ENCODE results near the gene HDAC9.

Gene HDAC9

DNA sequence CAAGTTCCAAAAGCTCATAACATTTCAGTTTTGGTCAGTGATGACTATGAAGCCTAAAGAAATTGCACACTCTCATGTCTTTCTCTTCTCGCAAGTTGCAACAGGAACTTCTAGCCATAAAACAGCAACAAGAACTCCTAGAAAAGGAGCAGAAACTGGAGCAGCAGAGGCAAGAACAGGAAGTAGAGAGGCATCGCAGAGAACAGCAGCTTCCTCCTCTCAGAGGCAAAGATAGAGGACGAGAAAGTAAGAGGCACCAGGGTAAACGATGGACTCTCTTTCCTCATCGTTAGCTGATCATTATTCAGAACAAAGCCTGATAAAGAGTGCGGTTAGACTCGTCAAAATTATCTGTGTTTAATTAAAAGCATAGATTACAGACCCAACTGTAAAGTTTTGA is 94.7 kb downstream of the HDAC9 start:
- H3K27ac ChIP-seq (ENCODE audit: low read length) = no peak overlapping the region
- no peak overlapping the region for H3K4me3 ChIP-seq (ENCODE audit: low read length in 2 of 2)
- H3K9me3 ChIP-seq (ENCODE audit: control insufficient read depth in 2 of 2, low read length in 2 of 2) = no peaks in the 10 kb centered on the region
- no peaks in the 10 kb centered on the region for H3K27me3 ChIP-seq (ENCODE audit: control insufficient read depth in 1 of 2, insufficient read depth in 2 of 2, low read length in 2 of 2)
- H3K4me1 ChIP-seq (ENCODE audit: control insufficient read depth, insufficient read depth, low read length) = no peaks in the 10 kb centered on the region
- no peaks in the 10 kb centered on the region for H3K36me3 ChIP-seq (ENCODE audit: control insufficient read depth in 2 of 2, insufficient read depth in 2 of 2, low read length in 2 of 2)
- H3K9ac ChIP-seq (ENCODE audit: low read length in 2 of 2) = no peak overlapping the region

GRCh38 chr7:18590744-18591340 is 95.3 kb downstream of the HDAC9 start:
- Histone ChIP-seq H3K9me3 (ENCODE audit: control insufficient read depth in 2 of 2, low read length in 2 of 2) (no peaks in the 10 kb centered on the region), H3K27ac (ENCODE audit: low read length) (no peak overlapping the region), H3K4me1 (ENCODE audit: control insufficient read depth, insufficient read depth, low read length) (no peaks in the 10 kb centered on the region), H3K27me3 (ENCODE audit: control insufficient read depth in 1 of 2, insufficient read depth in 2 of 2, low read length in 2 of 2) (no peaks in the 10 kb centered on the region), H3K9ac (ENCODE audit: low read length in 2 of 2) (no peak overlapping the region), H3K4me3 (ENCODE audit: low read length in 2 of 2) (no peak overlapping the region), H3K36me3 (ENCODE audit: control insufficient read depth in 2 of 2, insufficient read depth in 2 of 2, low read length in 2 of 2) (no peaks in the 10 kb centered on the region)

- H3K9ac ChIP-seq (ENCODE audit: low read length in 2 of 2) = no peak overlapping the region
- H3K4me1 ChIP-seq (ENCODE audit: control insufficient read depth, insufficient read depth, low read length) = no peaks in the 10 kb centered on the region
- no peak overlapping the region for H3K4me3 ChIP-seq (ENCODE audit: low read length in 2 of 2)
- H3K36me3 ChIP-seq (ENCODE audit: control insufficient read depth in 2 of 2, insufficient read depth in 2 of 2, low read length in 2 of 2) = no peaks in the 10 kb centered on the region
- no peaks in the 10 kb centered on the region for H3K9me3 ChIP-seq (ENCODE audit: control insufficient read depth in 2 of 2, low read length in 2 of 2)
- no peak overlapping the region for H3K27ac ChIP-seq (ENCODE audit: low read length)
- no peaks in the 10 kb centered on the region for H3K27me3 ChIP-seq (ENCODE audit: control insufficient read depth in 1 of 2, insufficient read depth in 2 of 2, low read length in 2 of 2)
These were observed 98.2 kb downstream of the HDAC9 start for GRCh38 chr7:18593602-18594279.

DNA sequence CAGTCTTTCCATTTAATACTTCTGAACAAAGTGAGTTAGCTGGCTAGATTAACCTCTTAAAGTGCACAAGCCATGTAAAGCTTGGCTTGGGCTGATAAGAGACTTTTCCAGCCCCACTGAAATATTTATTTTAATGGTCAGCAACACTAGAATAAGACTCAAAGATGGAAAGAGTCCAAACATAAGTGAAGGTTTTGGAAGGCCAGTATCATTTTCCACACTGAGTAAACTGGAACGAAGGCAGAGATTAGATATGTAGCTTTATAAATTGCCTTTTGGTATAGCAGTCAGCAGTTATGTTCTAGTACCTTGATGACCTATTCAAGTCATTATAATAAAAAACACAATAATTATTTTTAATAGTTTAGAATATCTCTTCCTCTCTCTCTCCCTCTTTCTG is 102.2 kb downstream of the HDAC9 start:
- Histone ChIP-seq H3K27me3 (ENCODE audit: control insufficient read depth in 1 of 2, insufficient read depth in 2 of 2, low read length in 2 of 2) (no peaks in the 10 kb centered on the region), H3K27ac (ENCODE audit: low read length) (no peak overlapping the region), H3K36me3 (ENCODE audit: control insufficient read depth in 2 of 2, insufficient read depth in 2 of 2, low read length in 2 of 2) (no peaks in the 10 kb centered on the region)

DNA sequence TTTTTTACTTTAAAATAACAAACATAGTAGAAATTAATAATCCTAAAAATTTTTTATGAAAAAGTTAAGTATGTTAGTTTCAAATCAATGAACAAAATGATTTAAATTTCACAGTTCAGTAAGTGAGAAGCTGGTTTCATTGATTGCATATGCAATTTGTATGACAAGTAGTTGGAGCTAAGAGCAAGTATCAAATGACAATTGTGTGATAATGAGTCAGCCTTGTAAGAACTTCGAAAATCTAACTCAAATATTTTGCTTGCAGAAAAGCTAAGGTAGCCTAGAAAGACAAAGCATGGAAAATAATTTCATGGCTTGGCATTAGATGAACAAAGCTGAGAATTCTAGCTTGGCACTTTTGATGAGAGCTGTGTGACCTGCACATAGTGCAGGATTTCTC is 111.5 kb downstream of the HDAC9 start:
- Histone ChIP-seq H3K4me3 (ENCODE audit: low read length in 2 of 2) (no peak overlapping the region), H3K4me1 (ENCODE audit: control insufficient read depth, insufficient read depth, low read length) (no peaks in the 10 kb centered on the region), H3K27me3 (ENCODE audit: control insufficient read depth in 1 of 2, insufficient read depth in 2 of 2, low read length in 2 of 2) (no peaks in the 10 kb centered on the region), H3K9ac (ENCODE audit: low read length in 2 of 2) (no peak overlapping the region), H3K36me3 (ENCODE audit: control insufficient read depth in 2 of 2, insufficient read depth in 2 of 2, low read length in 2 of 2) (no peaks in the 10 kb centered on the region), H3K9me3 (ENCODE audit: control insufficient read depth in 2 of 2, low read length in 2 of 2) (peaks cover 0 to 14% of the 10 kb centered on the region in 2 donors), H3K27ac (ENCODE audit: low read length) (no peak overlapping the region)

More for the DNA sequence above, 102.2 kb downstream of the HDAC9 start:
- no peak overlapping the region for H3K4me3 ChIP-seq (ENCODE audit: low read length in 2 of 2)
- H3K4me1 ChIP-seq (ENCODE audit: control insufficient read depth, insufficient read depth, low read length) = no peaks in the 10 kb centered on the region
- no peak overlapping the region for H3K9ac ChIP-seq (ENCODE audit: low read length in 2 of 2)
- H3K9me3 ChIP-seq (ENCODE audit: control insufficient read depth in 2 of 2, low read length in 2 of 2) = peaks cover 3 to 5% of the 10 kb centered on the region in 2 donors

DNA sequence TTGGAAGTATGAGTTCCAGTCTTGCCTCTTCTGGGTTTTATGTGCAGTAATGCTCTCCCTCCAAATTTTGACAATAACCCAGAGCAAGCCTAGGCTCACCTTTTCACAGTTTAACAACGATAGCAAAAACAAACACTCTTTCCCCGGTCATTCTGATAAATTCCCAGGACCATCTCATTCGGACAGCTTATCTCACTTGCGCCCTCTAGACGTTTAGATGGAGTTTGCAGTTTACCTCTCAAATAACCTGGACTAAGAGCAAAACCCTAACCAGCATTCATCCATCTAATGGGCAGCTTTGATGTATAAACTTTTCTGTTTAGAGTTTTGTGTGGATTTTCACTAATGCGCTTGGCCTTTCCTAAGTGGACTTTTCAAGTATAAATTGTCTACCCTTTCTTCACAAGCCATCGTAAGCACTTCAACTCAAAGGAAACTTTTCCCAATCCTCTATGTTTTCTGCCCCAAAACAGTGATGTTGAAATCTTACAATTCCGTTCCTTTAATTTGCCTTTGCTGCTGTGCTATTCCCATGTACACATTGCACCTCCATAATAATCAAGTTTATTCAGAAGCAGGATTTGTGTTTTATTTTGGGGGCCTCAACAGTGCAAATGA is 114.9 kb downstream of the HDAC9 start:
- Histone ChIP-seq H3K9ac (ENCODE audit: low read length in 2 of 2) (no peak overlapping the region), H3K9me3 (ENCODE audit: control insufficient read depth in 2 of 2, low read length in 2 of 2) (peaks cover 0 to 4% of the 10 kb centered on the region in 2 donors), H3K27ac (ENCODE audit: low read length) (no peak overlapping the region), H3K36me3 (ENCODE audit: control insufficient read depth in 2 of 2, insufficient read depth in 2 of 2, low read length in 2 of 2) (no peaks in the 10 kb centered on the region), H3K4me3 (ENCODE audit: low read length in 2 of 2) (no peak overlapping the region), H3K4me1 (ENCODE audit: control insufficient read depth, insufficient read depth, low read length) (no peaks in the 10 kb centered on the region), H3K27me3 (ENCODE audit: control insufficient read depth in 1 of 2, insufficient read depth in 2 of 2, low read length in 2 of 2) (no peaks in the 10 kb centered on the region)

GRCh38 chr7:18614841-18615240 is 119.3 kb downstream of the HDAC9 start:
- no peaks in the 10 kb centered on the region for H3K9me3 ChIP-seq (ENCODE audit: control insufficient read depth in 2 of 2, low read length in 2 of 2)
- H3K27me3 ChIP-seq (ENCODE audit: control insufficient read depth in 1 of 2, insufficient read depth in 2 of 2, low read length in 2 of 2) = no peaks in the 10 kb centered on the region
- no peak overlapping the region for H3K9ac ChIP-seq (ENCODE audit: low read length in 2 of 2)
- no peaks in the 10 kb centered on the region for H3K36me3 ChIP-seq (ENCODE audit: control insufficient read depth in 2 of 2, insufficient read depth in 2 of 2, low read length in 2 of 2)
- H3K4me1 ChIP-seq (ENCODE audit: control insufficient read depth, insufficient read depth, low read length) = no peaks in the 10 kb centered on the region
- H3K27ac ChIP-seq (ENCODE audit: low read length) = no peak overlapping the region
- no peak overlapping the region for H3K4me3 ChIP-seq (ENCODE audit: low read length in 2 of 2)

DNA sequence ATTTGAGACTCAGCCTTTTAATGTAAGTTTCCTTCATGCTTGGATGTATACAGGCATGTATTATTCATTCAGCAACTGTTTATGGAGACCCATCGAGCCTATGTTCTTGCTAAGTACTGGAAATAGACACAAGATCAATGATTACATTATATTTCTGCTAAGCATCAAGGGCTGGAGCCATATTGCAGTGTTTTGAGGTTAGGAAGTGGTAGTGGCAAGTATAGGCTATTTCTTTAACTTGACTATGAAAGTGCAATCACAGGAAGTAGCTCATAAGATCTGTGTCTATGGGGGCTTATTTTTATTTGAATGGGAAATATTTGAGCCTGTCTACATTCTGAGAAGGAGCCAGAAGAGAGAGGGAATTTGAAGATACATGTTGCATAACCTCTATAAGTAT is 123.8 kb downstream of the HDAC9 start:
- Histone ChIP-seq H3K27ac (ENCODE audit: low read length) (no peak overlapping the region), H3K36me3 (ENCODE audit: control insufficient read depth in 2 of 2, insufficient read depth in 2 of 2, low read length in 2 of 2) (no peaks in the 10 kb centered on the region), H3K9ac (ENCODE audit: low read length in 2 of 2) (no peak overlapping the region), H3K4me1 (ENCODE audit: control insufficient read depth, insufficient read depth, low read length) (no peaks in the 10 kb centered on the region), H3K4me3 (ENCODE audit: low read length in 2 of 2) (no peak overlapping the region), H3K9me3 (ENCODE audit: control insufficient read depth in 2 of 2, low read length in 2 of 2) (no peaks in the 10 kb centered on the region), H3K27me3 (ENCODE audit: control insufficient read depth in 1 of 2, insufficient read depth in 2 of 2, low read length in 2 of 2) (no peaks in the 10 kb centered on the region)

DNA sequence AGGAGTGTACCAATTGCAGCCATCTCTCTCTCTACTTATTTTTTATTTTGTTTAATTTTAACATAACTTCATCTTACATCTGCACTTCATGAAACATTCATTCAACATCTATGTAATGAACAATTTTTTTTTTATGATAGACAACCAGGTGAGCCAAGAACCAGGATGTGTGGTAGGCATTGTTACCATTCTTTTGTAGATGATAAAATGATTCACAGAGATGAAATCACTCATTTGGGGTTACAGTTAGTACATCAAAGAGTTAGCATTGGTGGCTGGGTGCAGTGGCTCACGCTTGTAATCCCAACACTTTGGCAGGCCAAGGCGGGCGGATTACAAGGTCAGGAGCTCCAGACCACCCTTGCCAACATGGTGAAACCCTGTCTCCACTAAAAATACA is 127.8 kb downstream of the HDAC9 start:
- no peaks in the 10 kb centered on the region for H3K9me3 ChIP-seq (ENCODE audit: control insufficient read depth in 2 of 2, low read length in 2 of 2)
- H3K27me3 ChIP-seq (ENCODE audit: control insufficient read depth in 1 of 2, insufficient read depth in 2 of 2, low read length in 2 of 2) = no peaks in the 10 kb centered on the region
- no peak overlapping the region for H3K4me3 ChIP-seq (ENCODE audit: low read length in 2 of 2)
- H3K27ac ChIP-seq (ENCODE audit: low read length) = no peak overlapping the region
- no peaks in the 10 kb centered on the region for H3K4me1 ChIP-seq (ENCODE audit: control insufficient read depth, insufficient read depth, low read length)
- H3K36me3 ChIP-seq (ENCODE audit: control insufficient read depth in 2 of 2, insufficient read depth in 2 of 2, low read length in 2 of 2) = no peaks in the 10 kb centered on the region
- H3K9ac ChIP-seq (ENCODE audit: low read length in 2 of 2) = no peak overlapping the region

GRCh38 chr7:18624459-18624858 is 128.9 kb downstream of the HDAC9 start:
- Histone ChIP-seq H3K36me3 (ENCODE audit: control insufficient read depth in 2 of 2, insufficient read depth in 2 of 2, low read length in 2 of 2) (no peaks in the 10 kb centered on the region), H3K4me3 (ENCODE audit: low read length in 2 of 2) (no peak overlapping the region), H3K27me3 (ENCODE audit: control insufficient read depth in 1 of 2, insufficient read depth in 2 of 2, low read length in 2 of 2) (no peaks in the 10 kb centered on the region), H3K9me3 (ENCODE audit: control insufficient read depth in 2 of 2, low read length in 2 of 2) (no peaks in the 10 kb centered on the region), H3K9ac (ENCODE audit: low read length in 2 of 2) (no peak overlapping the region), H3K27ac (ENCODE audit: low read length) (no peak overlapping the region), H3K4me1 (ENCODE audit: control insufficient read depth, insufficient read depth, low read length) (no peaks in the 10 kb centered on the region)

DNA sequence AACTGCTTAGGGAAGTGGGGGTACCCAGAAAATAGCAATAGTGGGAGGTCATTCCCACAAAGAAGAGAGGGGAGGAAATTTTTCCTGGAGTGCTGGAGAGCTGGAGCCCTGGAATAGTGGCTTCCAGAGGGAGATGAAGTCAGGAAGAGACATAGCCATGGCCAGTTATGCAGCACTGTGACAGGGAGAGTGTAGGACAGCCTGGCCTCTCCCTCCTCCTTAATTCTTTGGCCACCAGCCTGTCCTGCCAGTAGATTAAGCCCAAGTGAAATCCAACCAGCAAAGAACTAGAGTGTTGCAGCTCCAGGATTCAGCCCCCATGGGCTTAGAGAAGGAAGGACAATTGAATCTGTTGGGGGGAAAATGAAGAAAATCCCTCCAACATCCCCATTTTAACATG is 130.5 kb downstream of the HDAC9 start:
- no peak overlapping the region for H3K9ac ChIP-seq (ENCODE audit: low read length in 2 of 2)
- no peaks in the 10 kb centered on the region for H3K9me3 ChIP-seq (ENCODE audit: control insufficient read depth in 2 of 2, low read length in 2 of 2)
- no peak overlapping the region for H3K27ac ChIP-seq (ENCODE audit: low read length)
- no peaks in the 10 kb centered on the region for H3K27me3 ChIP-seq (ENCODE audit: control insufficient read depth in 1 of 2, insufficient read depth in 2 of 2, low read length in 2 of 2)
- H3K4me3 ChIP-seq (ENCODE audit: low read length in 2 of 2) = no peak overlapping the region
- no peaks in the 10 kb centered on the region for H3K36me3 ChIP-seq (ENCODE audit: control insufficient read depth in 2 of 2, insufficient read depth in 2 of 2, low read length in 2 of 2)
- H3K4me1 ChIP-seq (ENCODE audit: control insufficient read depth, insufficient read depth, low read length) = no peaks in the 10 kb centered on the region
